NCI-H1417 (cell line): Measurements from ENCODE around the gene EPB41L4A.
A peak's percentile ranks its signal among the peaks of the same experiment; 100 is the strongest.
"Not testable (repeated sequence)": the region's sequence is repeated elsewhere in the genome, so short reads cannot be mapped to it uniquely, and the experiment has no call there.

Source experiments
- DNase-seq, 3 experiments: peaks; one replicate each; lab custom pipeline; 2025; lab: John Stamatoyannopoulos, UW

EPB41L4A gene

GRCh38 chr5:112210430-112211005 lies 208.6 kb downstream of the EPB41L4A start:
- DNase-seq = peak; percentile 31 to 60 (median 55)

GRCh38 chr5:112208699-112209615 lies 210.1 kb downstream of the EPB41L4A start:
- peak in 1 of 3 experiments; percentile 84 for DNase-seq

DNA sequence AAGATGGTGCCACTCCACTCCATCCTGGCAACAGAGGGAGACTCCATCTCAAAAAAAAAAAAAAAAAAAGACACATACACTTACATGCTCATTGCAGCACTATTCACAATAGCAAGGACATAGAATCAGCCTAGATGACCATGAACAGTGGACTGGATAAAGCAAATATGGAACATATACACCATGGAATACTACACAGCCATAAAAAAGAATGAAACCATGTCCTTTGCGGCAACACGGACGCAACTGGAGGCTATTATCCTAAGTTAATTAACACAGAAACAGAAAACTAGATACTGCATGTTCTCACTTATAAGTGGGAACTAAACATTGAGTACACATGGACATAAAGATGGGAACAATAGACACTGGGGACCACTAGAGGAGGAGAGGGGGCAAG lies 210.9 kb downstream of the EPB41L4A start:
- DNase-seq = not testable (repeated sequence)

- peak in 1 of 3 experiments; percentile 24 for DNase-seq
These were observed 213.2 kb downstream of the EPB41L4A start for GRCh38 chr5:112205846-112206245.

DNA sequence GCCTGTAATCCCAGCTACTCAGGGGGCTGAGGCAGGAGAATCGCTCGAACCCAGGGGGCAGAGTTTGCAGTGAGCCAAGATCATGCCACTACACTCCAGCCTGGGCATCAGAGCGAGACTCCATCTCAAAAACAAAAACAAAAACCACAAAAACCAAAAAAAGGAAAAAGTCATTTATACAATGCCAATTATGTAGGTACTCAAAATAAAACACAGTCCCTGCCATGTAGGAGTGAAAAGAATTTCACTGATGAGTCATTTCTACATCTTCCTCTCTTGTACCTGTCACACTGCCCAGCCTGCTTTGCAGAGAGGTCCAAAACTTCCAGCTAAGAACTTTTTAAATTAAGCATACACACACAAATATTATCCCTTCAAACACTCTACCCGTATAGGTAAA lies 215.8 kb downstream of the EPB41L4A start:
- DNase-seq = no peak

DNA sequence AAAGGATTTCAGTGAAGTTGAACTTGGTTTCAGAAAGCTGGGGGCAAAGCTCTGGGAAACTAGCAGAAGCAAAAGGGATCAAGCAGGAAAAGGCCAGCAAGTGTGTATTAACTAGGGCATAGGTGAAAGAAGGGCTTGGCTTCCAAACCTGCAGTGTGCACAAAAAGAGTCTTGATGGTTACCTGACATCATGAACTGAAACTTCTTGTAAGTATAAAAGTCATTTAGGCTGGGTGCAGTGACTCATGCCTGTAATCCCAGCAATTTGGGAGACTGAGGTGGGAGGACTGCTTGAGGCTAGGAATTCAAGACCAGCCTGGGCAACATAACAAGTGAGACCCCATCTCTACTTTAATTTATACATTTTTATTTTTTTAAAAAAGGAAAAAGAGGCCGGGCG lies 216.4 kb downstream of the EPB41L4A start:
- DNase-seq = no peak

DNA sequence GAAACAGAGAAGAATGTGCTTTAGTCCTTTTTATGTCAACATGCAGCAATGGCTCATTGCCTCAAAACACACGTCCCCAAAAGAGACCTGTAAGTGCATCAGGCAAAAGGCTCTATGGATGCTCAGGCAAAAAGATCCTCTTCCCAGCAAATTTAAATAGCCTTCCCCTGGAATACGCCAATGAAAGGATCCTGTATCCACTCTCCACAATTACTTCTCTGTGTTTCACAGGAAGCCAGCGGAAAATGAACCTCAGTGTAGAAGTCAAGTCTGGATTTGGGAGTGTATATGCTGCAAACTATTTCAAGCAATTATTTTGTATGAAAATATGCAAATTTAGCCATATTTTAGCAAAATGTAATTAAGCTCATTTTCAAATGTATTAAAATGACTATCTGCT lies 217.9 kb downstream of the EPB41L4A start:
- peak in 1 of 3 experiments; percentile 25 for DNase-seq

DNA sequence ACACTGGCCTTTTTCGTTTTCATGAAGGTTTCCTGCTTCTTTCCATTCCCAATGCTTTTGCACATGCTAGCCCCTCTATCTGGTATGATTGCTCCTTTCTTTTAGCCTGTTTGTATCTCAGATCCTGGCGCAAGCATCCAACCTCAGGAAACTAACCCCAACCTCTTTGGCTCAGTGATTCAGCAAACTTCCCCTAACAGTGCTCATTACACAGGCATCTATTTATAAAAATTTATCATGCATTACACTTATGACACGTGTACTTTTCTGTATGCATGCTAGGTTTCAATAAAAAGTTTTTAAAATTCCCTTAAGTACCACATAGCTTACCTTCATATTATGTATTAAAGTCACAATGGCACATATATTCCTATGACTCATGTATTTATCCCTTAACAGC lies 218.9 kb downstream of the EPB41L4A start:
- no peak for DNase-seq

- no peak for DNase-seq
These were observed 222.5 kb downstream of the EPB41L4A start for GRCh38 chr5:112196584-112196983.

- no peak for DNase-seq
These were observed 223.2 kb downstream of the EPB41L4A start for GRCh38 chr5:112195924-112196323.

DNA sequence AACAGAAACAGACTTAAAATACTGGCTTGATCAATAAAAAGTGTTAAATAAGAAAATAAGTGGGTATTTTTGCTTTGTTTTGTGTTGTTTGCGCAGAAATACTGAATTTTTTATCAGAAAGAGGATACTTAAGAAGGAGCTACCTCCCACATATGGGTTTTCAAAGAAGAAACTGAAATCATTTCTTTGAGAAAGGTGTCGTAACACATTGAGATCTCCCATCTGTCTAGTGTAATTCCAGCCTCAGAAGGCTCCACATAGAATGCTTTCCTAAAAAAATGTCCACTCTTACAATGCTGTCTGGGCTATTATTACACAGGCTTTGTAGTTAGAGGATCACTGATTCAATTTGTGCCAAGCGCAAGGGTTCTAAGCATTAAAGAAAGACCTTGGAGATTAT lies 226.2 kb downstream of the EPB41L4A start:
- DNase-seq = no peak

DNA sequence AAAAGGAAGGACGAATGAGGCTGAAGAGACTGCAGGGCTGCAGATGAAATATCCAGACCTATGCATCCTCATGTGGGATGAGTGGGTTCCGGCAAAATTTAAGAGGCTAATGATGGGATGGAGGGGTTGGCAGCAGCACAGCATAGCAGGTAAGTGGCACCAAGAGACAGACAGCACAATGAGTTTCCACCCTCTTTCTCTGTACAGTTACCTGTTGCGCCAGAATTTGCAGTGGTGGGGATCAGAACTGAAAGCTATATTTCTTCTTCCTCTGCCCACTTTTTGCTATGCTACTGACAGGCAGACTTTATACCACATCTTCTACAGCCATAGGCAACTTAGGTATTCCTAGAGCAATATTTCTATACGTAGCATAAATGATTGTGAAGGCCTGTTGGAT lies 227.0 kb downstream of the EPB41L4A start:
- DNase-seq = no peak

DNA sequence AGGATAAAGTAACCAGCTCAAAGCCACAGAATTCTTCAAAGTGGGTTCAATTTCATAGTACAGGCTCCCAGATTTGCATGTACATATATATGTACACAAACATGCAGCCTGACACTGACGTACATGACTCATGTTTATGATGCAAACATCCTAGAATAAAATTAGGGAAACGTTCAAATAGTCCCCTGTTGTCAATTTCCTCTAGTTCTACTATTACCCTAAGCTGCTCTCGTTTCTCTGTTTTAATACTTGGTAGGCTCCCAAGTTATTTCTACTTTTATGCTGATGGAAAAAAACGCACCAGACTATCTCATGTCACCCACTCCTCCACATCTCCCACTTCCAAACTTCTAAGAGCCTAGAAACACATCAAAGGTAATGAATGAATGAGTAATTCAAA lies 229.7 kb downstream of the EPB41L4A start:
- no peak for DNase-seq

DNA sequence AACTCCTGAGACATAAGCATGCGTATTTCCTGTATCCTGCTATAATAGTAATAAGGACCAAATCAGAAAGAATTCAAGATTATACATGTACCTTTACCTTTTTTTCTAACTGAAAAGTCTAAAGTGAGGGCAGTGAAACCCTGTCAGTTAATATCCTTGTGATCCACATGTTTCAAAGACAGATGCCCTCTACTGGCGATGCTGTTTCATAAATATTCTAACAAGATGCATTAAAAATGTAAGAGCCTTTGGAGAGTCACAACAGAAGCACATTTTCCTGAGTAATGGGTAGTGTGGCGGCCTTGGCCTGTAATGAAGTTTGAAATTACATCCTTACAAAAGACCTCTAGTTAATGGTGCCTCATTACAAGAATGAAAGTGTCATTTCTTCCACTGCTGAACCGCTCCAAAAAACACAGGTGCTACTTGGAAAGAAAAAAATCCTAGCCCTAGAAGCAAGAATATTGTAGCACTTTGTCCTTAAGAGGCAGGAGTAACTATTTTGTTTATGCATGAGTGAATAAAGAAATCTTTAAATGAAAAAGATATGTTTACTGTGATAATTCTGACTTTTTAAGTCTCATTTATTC lies 232.6 kb downstream of the EPB41L4A start:
- peak in 2 of 3 experiments; percentile 45 to 53 for DNase-seq

DNA sequence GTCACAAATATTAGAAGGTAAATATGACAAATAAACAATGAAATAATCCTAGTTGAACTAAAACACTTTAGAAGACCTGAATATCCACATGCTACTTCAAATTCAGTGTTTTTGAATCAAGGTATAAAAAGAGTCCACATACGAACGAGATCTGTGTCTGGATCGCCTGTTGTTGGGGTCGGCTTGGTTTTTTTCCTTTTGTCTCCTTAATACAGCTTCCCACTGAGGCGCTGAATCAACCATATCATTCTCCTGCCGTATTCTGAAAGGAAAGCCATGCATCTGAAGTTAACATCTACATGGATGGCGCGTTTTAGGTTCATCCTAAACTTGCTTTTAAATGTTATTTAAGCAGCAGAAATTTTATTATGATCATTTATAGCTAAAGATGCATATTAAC lies 235.2 kb downstream of the EPB41L4A start:
- DNase-seq = no peak

GRCh38 chr5:112183103-112183711 lies 235.9 kb downstream of the EPB41L4A start:
- peak in 2 of 3 experiments; percentile 46 to 73 for DNase-seq

DNA sequence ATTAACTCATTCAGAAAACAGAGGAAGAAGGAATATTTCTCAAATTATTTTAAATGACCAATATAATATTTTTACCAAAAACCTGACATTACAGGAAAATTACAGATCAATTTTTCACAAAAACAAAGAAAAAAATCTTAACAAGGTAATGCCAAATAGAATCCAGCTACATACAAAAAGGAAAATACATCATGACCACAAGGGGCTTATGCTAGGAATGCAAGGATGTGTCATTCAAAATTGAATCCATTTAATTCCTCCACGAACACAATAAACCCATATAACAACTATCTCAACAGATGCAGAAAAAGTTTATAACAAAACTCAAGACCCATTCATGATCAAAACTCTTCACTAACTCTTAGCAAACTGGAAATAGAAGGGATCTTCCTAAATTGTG lies 239.8 kb downstream of the EPB41L4A start:
- no peak for DNase-seq

- peak; percentile 4 to 77 (median 65) for DNase-seq
These were observed 244.0 kb downstream of the EPB41L4A start for GRCh38 chr5:112174959-112175594.

GRCh38 chr5:112165897-112166737 lies 253.0 kb downstream of the EPB41L4A start:
- DNase-seq = no peak

- DNase-seq = no peak
These were observed 253.7 kb downstream of the EPB41L4A start for GRCh38 chr5:112165399-112165798.

GRCh38 chr5:112163435-112163834 lies 255.6 kb downstream of the EPB41L4A start:
- DNase-seq = no peak
